HepG2 (cell line): Measurements from ENCODE around the gene LMBRD2. TPM values are rescaled to one million over a fixed set of nuclear protein-coding genes. Genes with fewer than 3 reads are reported as not detected.

Source experiments
- NFAT5 ChIP-seq: sonication (generic); formaldehyde crosslinking; IDR thresholded peaks from 2 replicates; pipeline ENCODE4 v1.4.0; 2020; ENCODE audit warnings: missing genetic modification reagents
- POLR2A ChIP-seq, 2 experiments: IDR thresholded peaks; 2 replicates each; pipeline ENCODE4 v1.6.1; 2011; ENCODE audit warnings: low read depth in 2 of 2, low read length in 2 of 2, mild to moderate bottlenecking in 1 of 2, moderate library complexity in 1 of 2; ENCODE audit not compliant: insufficient read depth in 1 of 2
- SYNCRIP ChIP-seq: fragments of 200-400 bp; formaldehyde crosslinking; IDR thresholded peaks from 2 replicates; pipeline ENCODE4 v1.6.1; 2018; ENCODE audit warnings: mild to moderate bottlenecking, low read depth, low read length; ENCODE audit not compliant: insufficient read depth
- ZNF205 ChIP-seq: IDR thresholded peaks from 2 replicates; pipeline ENCODE4 v1.6.1; 2018; ENCODE audit warnings: missing biosample characterization, missing genetic modification reagents
- ZNF619 ChIP-seq: sonication (generic); formaldehyde crosslinking; IDR thresholded peaks from 2 replicates; pipeline ENCODE4 v1.4.0; 2020; ENCODE audit warnings: mild to moderate bottlenecking, missing genetic modification reagents
- ZNF652 ChIP-seq: IDR thresholded peaks from 2 replicates; pipeline ENCODE4 v1.6.1; 2016; ENCODE audit warnings: low read depth, borderline replicate concordance
- polyA plus RNA-seq, 8 experiments: library from polyadenylated mRNA; depleted of rRNA in 3 of 8; stranded (reverse) in 7 of 8; unstranded in 1 of 8; fragments of >200 nt; fragmentation: Illumina TruSeq in 4 of 8; extraction: Trizol in 4 of 8; gene quantifications; 2 replicates each; pipeline versions ENCODE4 v1.2.1 to v1.2.3, GENCODE V29; 2011 to 2016; ENCODE audit warnings: low read depth in 4 of 8, missing spikeins in 1 of 8, mixed read lengths in 1 of 8; ENCODE audit not compliant: insufficient read depth in 1 of 8
- total RNA-seq, 5 experiments: library from RNA; depleted of rRNA; stranded (reverse); fragments of >200 nt; fragmentation: Illumina TruSeq; extraction: Trizol; gene quantifications; 2 replicates each; pipeline ENCODE4 v1.2.3, GENCODE V29; 2016; ENCODE audit warnings: low read depth in 1 of 5
- TF ChIP-seq, protein P1 (sequence below): sonication (generic); formaldehyde crosslinking; IDR thresholded peaks from 2 replicates; pipeline ENCODE4 v1.9.0; 2021; ENCODE audit warnings: mild to moderate bottlenecking, missing genetic modification reagents
- TF ChIP-seq, protein P2 (sequence below): sonication (generic); formaldehyde crosslinking; IDR thresholded peaks from 2 replicates; pipeline ENCODE4 v1.5.0; 2020; ENCODE audit warnings: mild to moderate bottlenecking, missing genetic modification reagents, borderline replicate concordance
- TF ChIP-seq, protein P3 (sequence below): fragments of 450-650 bp; IDR thresholded peaks from 2 replicates; pipeline ENCODE4 v1.6.1; 2017
- TF ChIP-seq, protein P4 (sequence below): sonication (generic); formaldehyde crosslinking; IDR thresholded peaks from 2 replicates; pipeline ENCODE4 v1.5.1; 2020; ENCODE audit warnings: missing genetic modification reagents, mild to moderate bottlenecking, borderline replicate concordance

The LMBRD2 gene
- total and polyA plus RNA-seq, 2 of the 13 experiments (the other 11 are each of a cell fraction or from before 2014, with no cell fraction given), result 2.0 to 4.7 TPM

DNA sequence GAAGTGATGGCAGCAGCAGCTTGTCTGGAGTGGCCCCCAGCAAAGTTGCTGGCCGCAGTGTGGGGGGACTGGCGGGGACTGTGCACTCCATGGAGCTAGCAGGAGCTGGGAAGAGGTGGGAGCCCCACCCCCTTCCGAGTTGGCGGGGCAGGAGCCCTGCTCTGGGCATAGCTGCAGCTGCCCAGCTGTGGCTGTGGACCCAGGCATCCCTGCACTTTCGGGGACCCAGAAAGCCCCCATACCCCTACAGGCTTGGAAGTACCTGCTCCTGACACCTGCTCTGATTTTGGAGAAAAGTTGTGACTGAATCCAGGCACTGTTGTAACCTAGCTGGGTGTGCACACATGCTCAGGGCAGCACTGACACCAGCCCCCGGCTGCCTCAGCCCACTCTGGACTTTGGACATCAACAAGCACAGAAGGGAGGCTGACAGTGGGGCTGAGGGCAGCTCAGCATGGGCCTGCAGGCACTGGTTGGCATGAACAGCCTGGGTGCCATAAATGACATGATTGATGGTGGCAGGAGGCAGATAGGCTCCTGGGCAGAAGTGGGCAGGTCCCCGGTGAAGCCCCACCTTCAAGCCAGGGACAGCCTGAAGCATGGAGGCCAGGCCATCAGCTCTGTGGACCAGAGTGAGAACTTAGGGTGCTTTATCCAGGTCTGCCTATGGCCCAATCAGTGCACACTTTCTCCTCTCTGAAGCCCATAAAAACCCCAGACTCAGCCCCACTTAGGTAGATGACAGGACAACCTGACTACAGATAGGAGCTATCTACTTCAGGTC lies 12.6 kb downstream of the LMBRD2 start (continued):
- TF ChIP-seq NFAT5 (CRISPR knock-in tag) (no peak), ZNF652 (CRISPR knock-in tag) (no peak), POLR2A (IDR thresholded peaks at IDR 0.05; ENCODE audit: insufficient read depth in 1 of 2, low read depth in 2 of 2, low read length in 2 of 2) (peak in 1 of 2 experiments; percentile 64; a peak in 2 of 4 replicates), ZNF619 (peak; percentile 85; the same call in 1 of the 2 replicates), SYNCRIP (no peak), ZNF205 (CRISPR knock-in tag) (0 out of 2 replicates have a peak, but pooled peaks have one; percentile 38)
- TF ChIP-seq, protein P1, sequence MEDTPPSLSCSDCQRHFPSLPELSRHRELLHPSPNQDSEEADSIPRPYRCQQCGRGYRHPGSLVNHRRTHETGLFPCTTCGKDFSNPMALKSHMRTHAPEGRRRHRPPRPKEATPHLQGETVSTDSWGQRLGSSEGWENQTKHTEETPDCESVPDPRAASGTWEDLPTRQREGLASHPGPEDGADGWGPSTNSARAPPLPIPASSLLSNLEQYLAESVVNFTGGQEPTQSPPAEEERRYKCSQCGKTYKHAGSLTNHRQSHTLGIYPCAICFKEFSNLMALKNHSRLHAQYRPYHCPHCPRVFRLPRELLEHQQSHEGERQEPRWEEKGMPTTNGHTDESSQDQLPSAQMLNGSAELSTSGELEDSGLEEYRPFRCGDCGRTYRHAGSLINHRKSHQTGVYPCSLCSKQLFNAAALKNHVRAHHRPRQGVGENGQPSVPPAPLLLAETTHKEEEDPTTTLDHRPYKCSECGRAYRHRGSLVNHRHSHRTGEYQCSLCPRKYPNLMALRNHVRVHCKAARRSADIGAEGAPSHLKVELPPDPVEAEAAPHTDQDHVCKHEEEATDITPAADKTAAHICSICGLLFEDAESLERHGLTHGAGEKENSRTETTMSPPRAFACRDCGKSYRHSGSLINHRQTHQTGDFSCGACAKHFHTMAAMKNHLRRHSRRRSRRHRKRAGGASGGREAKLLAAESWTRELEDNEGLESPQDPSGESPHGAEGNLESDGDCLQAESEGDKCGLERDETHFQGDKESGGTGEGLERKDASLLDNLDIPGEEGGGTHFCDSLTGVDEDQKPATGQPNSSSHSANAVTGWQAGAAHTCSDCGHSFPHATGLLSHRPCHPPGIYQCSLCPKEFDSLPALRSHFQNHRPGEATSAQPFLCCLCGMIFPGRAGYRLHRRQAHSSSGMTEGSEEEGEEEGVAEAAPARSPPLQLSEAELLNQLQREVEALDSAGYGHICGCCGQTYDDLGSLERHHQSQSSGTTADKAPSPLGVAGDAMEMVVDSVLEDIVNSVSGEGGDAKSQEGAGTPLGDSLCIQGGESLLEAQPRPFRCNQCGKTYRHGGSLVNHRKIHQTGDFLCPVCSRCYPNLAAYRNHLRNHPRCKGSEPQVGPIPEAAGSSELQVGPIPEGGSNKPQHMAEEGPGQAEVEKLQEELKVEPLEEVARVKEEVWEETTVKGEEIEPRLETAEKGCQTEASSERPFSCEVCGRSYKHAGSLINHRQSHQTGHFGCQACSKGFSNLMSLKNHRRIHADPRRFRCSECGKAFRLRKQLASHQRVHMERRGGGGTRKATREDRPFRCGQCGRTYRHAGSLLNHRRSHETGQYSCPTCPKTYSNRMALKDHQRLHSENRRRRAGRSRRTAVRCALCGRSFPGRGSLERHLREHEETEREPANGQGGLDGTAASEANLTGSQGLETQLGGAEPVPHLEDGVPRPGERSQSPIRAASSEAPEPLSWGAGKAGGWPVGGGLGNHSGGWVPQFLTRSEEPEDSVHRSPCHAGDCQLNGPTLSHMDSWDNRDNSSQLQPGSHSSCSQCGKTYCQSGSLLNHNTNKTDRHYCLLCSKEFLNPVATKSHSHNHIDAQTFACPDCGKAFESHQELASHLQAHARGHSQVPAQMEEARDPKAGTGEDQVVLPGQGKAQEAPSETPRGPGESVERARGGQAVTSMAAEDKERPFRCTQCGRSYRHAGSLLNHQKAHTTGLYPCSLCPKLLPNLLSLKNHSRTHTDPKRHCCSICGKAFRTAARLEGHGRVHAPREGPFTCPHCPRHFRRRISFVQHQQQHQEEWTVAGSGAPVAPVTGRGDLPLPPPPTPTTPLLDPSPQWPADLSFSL, result no peak
- TF ChIP-seq, protein P2, sequence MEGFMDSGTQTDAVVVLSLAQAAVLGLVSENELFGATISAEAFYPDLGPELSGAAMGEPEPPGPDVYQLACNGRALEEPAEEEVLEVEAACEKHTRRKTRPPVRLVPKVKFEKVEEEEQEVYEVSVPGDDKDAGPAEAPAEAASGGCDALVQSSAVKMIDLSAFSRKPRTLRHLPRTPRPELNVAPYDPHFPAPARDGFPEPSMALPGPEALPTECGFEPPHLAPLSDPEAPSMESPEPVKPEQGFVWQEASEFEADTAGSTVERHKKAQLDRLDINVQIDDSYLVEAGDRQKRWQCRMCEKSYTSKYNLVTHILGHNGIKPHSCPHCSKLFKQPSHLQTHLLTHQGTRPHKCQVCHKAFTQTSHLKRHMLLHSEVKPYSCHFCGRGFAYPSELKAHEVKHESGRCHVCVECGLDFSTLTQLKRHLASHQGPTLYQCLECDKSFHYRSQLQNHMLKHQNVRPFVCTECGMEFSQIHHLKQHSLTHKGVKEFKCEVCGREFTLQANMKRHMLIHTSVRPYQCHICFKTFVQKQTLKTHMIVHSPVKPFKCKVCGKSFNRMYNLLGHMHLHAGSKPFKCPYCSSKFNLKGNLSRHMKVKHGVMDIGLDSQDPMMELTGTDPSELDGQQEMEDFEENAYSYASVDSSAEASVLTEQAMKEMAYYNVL, result no peak
- TF ChIP-seq, protein P3, sequence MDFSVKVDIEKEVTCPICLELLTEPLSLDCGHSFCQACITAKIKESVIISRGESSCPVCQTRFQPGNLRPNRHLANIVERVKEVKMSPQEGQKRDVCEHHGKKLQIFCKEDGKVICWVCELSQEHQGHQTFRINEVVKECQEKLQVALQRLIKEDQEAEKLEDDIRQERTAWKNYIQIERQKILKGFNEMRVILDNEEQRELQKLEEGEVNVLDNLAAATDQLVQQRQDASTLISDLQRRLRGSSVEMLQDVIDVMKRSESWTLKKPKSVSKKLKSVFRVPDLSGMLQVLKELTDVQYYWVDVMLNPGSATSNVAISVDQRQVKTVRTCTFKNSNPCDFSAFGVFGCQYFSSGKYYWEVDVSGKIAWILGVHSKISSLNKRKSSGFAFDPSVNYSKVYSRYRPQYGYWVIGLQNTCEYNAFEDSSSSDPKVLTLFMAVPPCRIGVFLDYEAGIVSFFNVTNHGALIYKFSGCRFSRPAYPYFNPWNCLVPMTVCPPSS, result no peak
- TF ChIP-seq, protein P4, sequence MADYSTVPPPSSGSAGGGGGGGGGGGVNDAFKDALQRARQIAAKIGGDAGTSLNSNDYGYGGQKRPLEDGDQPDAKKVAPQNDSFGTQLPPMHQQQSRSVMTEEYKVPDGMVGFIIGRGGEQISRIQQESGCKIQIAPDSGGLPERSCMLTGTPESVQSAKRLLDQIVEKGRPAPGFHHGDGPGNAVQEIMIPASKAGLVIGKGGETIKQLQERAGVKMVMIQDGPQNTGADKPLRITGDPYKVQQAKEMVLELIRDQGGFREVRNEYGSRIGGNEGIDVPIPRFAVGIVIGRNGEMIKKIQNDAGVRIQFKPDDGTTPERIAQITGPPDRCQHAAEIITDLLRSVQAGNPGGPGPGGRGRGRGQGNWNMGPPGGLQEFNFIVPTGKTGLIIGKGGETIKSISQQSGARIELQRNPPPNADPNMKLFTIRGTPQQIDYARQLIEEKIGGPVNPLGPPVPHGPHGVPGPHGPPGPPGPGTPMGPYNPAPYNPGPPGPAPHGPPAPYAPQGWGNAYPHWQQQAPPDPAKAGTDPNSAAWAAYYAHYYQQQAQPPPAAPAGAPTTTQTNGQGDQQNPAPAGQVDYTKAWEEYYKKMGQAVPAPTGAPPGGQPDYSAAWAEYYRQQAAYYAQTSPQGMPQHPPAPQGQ (CRISPR knock-in tag), result 0 out of 2 replicates have a peak, but pooled peaks have one; percentile 65
